Measurements from ENCODE around the gene ATP11A.

- no peak for TF ChIP-seq CTCF (IDR thresholded peaks at IDR 0.05)
- no peak for TF ChIP-seq POLR2A (IDR thresholded peaks at IDR 0.05)
These were observed 9.6 kb downstream of the ATP11A start for GRCh38 chr13:112699322-112699918.
